NOMO-1 treated with DMSO at 0.1 percent for 48 hours (cell line): ENCODE results near the gene PARD6G.
"Not testable (repeated sequence)": the region's sequence is repeated elsewhere in the genome, so short reads cannot be mapped to it uniquely, and the experiment has no call there.

Experiments
- DNase-seq: peaks from one replicate; lab custom pipeline; 2025; ENCODE audit not compliant: unreplicated experiment; lab: John Stamatoyannopoulos, UW

The PARD6G gene

DNA sequence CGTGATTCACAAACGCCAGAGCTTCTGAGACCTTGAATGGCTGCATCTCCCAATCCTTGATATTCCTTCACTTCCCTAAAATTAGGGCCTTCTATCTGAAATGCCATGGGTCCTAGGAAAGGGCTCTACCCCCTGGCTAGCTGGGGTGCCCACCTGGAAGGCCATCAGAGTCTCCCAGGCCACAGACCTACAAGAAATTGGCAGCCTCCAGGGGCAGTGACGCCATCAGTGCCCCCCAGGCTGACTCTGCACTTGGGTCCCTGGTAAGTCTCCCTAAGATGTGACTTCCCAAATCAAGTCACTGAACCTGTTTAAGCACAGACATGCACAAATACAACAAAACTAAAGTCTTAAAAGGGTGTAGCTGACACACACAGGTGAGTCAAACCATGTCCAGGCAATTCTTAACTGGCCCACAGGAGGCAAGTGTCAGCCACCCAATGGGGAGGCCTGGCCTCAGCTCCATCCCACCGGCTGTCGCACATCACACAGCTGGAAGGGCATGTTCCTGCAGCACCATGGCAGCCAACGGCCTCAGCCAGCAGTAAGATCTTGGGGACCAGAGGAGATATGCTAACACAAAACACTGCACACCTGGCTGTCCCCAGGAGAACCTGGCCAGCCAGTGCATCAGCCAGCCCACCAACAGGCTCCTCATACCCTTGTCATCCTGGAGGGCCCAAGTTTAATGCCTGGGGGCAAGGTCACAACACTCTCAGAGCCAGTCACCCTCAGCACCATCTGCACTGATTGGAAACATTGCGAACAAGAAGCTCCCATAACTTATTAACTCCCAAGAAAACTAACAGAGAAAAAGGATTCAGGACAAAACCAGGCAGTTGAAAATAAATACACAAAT lies 5.2 kb downstream of the PARD6G start:
- DNase-seq, result no peak

DNA sequence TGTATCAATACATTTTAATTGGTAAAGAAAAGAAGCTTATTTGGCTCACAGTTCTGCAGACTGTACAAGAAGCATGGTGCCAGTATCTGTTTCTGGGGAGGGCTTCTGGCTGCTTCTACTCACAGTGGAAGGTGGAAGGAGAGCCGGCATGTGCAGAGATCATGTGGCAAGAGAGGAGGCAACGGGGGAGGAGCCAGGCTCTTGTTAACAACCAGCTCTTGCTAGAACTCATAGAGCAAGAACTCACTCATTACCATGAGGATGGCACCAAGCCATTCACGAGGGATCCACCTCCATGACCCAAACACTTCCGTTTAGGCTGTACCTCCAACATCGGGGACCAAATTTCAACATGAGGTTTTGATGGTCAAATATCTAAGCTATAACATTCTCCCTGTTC lies 7.5 kb downstream of the PARD6G start:
- DNase-seq, result no peak

DNA sequence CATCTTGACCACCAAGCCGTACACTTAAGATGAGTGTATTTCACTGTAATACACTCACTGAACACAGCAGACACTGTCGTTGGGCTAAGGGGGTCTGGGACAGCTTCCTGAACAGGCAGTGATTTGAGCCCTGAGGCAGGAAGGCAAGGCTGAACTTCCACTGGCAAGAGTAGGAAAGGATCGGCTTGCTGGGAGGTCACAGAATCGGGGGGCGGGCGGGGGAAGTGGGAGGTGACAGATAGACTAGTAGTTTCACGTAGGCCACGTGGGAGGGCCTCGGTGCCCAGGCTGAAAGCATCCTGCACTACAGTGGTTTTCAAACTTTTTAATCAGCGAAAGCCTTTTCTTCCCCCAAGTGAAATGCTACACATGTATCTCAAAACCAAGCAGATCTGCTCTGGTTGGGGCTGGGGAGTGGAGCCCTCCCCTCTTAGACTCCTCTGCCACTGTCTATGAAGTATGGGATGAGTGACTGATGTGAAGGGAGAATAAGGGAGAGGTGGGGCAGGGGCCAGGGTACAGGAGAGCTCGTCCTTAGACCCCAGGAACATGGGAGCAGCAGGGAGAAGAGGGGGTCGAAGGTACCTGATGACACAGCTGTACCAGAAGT lies 8.6 kb downstream of the PARD6G start:
- no peak for DNase-seq

DNA sequence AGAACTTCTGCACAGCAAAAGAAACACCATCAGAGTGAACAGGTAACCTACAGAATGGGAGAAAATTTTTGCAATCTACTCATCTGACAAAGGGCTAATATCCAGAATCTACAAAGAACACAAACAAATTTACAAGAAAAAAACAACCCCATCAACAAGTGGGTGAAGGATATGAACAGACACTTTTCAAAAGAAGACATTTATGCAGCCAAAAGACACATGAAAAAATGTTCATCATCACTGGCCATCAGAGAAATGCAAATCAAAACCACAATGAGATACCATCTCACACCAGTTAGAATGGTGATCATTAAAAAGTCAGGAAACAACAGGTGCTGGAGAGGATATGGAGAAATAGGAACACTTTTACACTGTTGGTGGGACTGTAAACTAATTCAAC lies 9.8 kb downstream of the PARD6G start:
- not testable (repeated sequence) for DNase-seq

DNA sequence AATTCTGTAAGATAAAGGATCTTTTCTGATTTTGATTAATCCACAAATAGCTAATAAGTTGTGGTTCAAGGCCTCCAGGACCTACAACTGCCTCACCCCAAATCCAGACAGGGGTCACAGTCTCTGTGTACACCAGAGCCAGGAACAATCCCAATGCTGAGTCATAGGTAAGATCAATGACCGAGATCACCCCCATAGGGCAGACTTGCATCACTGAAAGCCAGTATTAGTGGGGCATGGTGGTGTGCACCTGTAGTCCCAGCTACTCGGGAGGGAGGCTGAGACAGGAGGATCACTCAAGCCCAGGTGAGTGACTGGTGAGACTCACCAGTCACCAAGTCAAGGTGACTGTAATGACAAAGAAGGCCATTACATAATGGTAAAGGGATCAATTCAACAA lies 12.9 kb downstream of the PARD6G start:
- DNase-seq, result no peak

DNA sequence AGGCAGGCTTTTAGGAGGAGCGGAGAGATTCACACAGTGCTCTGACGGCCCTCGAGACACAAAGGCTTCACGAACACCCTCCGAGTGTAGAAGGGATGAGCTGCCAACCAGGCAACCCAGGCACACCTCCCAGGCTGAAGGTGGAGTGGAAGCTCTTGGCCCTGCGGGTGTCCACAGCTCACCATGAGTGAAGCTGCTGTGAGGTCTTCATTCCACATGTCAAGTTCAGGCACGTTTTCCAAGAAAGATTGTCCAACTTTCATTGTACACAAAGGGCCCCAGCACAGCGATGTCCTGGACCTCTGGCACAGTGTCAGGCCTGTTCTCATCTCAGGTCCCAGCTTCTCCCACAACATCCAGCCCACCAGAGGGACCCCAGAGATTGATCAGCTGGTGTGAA lies 13.4 kb downstream of the PARD6G start:
- no peak for DNase-seq

DNA sequence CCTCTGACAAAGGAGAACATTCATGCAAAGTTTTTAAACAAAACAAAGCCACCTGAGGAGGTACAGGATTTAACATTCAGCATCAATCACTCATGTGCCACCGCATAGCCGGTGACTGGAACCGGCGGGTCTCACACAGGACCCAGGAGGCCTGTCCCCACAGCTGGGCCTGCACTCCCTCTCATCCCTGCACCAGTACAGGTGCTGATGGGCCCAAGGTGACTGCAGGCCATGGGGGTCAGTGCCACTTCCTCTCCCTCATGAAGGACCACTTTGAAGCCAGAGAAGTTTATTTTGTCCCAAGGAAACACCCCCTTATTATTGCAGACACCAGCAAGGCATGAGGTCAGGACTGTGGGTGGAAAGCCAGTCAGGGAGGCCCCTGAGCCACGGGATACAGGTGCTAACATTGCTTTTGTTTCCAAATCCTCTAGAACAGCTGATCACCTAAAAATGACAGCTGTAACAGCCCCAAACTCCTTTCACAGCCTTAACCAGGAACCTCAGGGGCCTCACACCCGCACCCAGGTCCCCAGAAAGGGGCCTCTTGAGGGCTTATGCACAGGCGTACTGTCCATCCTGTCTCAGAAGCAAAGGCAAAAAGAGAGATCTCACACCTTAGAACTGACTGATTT lies 14.0 kb downstream of the PARD6G start:
- DNase-seq, result no peak

DNA sequence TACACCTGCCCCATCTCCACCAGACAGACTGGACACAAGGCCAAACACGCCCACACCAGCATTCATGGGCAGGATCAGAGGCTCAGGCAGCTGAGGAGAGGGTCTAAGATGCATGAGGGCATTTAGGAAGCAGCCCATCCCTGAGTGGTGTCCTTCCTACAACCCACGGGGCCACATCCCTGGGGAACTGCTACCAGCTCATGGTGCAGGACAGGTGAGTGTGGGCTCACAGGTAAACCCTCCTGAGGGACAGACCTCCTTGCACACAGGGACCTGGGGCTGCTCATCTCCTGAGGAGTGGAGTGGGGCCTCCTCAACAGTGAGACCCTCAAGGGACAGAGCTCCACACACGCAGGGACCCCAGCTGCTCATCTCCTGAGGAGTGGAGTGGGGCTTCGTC lies 14.6 kb downstream of the PARD6G start:
- no peak for DNase-seq

DNA sequence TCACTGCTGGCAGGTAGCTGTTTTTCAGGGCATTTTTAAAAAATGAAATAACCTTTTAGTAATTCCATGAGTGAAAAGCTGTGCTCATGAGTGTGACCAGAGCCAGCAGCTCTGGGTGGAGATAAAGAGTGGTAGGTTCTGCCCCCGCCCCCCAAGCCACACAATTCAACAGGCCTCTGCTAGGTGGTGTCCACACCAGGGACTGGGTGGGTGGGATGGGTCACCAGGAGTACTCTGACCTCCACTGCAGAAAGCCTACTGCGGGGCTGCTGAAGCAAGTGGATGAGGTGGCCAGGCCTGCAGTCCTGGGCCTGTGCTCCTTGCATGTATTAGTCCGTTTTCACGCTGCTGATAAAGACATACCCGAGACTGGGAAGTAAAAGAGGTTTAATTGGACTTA lies 15.3 kb downstream of the PARD6G start:
- DNase-seq, result no peak

DNA sequence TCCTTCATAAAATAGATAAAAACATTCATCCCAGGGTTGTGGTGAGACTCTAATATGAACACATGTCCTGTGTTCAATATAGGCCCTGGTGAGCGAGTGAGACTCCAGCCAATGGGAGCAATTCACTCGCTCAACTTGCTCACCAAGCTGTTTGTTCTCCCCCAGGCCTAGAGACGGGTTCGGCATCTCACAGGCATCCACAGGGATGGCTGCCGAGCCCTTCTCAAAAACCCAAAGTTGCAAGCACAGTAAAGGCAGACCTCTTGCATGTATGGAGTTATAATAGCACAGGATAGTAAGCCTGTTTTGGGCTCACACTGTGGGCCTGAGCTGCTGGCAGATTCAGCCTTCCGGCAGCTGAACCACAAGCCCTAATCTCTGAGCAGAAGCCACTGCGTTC lies 15.7 kb downstream of the PARD6G start:
- DNase-seq, result no peak

DNA sequence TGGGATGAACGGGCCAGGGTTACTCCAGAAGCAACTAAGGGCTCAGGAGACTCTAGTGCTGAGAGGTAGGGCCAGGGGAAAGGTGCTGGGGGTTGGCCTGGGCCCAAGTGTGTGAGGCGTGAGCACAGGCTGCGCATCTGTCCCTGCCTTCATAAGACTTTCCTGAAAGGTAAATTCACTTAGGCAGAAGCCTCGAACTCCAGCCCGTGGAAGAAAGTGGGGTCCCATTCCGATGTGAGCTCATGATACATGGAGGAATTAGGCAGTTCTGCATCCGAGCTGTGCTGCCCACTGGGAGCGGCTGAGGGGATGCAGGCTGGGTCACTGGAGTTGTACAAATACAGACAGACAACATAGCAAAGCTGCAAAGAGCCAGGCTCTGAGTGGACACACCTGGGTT lies 16.2 kb downstream of the PARD6G start:
- no peak for DNase-seq

DNA sequence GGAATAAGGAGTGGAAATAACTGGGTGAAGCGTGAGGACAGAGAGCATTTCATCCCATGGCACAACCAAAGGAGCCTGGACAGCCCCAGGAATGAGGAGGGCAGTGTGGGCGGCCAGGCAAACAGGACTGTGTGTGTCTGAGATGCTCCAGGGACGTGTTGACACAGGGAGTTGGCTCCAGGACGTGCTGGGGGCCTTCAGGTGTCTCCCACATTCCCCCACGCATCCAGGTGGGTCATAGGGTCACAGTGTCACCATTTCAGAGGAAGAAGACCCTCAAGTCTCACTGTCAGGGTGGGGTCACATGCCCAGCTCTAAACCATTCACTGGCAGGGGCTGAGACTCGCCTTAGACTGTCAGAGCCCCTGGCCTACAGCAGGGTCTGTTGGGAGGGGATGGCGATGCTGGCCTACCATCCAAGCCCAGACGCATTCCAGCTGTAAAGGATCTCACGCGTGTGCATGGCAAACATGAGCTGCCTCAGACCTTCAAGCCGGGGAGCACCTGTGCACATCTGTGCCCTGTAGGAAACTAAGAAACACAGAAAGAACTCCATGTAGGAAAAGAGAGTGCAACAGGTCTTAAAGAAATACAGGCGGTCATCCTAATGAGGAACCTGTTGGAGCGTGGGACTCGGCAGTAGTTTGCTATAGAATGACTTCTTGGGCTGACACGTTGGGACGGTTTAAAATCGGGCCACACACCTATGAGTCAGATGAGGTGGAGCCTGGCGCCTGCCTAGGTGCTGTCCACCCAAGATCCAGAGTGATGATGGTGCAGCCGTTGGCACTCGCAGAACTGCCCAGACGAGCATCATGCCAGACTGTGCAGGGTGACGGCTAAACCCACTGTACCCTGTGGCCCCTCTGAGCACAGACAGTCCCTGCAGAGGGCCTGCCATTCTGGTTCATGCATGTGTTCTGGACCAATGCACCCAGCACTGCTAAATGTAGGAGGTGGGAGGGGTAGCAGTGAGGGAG lies 17.3 kb downstream of the PARD6G start:
- no peak for DNase-seq

DNA sequence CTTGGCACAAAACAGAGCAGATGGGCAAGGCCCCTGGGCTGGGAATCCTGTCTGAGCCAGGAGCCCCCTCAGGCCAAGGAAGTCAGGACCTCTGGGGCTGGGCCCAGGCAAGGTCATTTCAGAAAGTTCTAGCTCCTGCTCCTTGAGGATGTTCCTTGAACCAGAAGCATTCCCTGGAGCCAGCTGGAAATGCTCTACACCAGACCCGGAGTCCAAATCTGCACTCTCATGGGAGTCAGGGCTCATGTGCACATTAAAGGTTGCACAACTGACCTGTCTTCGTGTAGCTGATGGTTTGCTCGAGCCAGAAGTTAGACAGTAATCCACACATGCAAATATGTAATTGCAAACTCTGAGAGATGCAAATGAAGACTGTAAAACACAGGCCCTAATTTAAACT lies 18.0 kb downstream of the PARD6G start:
- no peak for DNase-seq

DNA sequence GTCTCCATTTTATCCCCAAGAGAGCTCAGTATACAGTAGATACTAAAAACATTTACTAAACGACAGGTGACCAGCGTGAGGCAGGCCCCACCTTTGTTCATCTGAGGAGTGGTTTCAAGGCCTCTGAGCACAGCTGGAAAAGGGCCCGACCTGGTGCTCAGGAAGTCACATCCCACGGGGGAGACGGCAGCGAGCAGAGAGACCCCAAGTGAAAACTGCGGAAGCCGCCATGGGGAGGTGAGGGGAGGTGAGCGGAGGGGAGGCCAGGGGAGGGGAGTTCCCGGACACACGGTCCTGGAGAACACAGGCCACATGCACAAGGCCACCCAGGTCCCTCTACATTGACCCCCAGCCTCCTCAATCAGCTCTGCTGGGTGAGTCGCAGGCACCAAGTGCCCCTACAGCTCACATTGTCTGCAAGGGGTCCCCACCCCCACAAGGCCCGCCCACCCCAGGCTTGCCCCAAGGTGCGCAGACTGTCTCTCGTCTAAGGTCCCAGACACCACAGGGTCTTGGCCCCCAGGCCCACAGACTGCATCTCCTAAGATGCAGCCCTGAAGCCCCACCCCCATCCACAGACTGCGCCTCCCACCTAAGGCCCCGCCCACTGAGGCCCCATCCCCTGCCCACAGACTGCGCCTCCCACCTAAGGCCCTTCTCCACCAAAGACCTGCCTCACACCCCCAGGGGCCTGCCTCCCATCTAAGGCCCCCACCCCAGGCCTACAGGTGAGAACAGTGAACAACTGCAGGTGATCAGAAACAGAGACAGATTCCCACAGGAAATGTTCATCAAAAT lies 19.1 kb downstream of the PARD6G start:
- no peak for DNase-seq

DNA sequence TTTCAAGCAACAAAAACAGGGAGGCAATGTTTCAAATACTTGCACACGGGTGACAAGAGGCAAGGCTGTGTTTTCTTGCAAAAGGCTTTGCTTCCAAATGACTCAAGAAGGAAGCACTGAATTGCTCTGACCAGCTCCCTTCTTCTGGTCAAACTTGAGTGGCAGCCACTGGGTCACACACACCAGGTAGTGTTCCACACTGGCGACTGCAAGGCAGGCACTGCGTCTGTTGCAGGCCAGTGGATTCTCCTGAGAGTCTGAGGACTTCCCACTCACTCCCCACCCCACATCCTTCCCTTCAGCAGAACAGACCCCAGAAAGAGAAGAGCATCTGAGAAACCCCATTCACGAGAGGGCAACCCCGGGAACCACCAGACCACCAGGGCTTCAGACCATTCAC lies 19.8 kb downstream of the PARD6G start:
- no peak for DNase-seq

DNA sequence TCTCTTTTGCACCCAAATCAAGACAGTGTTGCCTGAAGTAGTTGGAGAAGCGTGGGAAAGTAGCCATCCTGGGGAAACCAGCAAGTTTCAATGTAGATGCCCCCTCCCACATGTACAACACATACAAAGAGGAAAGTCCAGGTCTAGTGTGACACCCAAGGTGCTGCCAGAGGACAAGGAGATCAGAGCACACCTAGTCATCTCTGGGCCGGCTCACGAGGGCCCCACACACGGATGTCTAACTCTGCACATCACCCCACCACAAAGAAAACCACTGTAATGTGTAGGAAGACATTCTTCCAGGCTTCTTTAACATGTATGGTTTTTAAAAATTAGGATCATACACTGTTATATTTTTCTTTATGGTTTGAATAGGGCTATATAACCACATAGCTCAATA lies 21.6 kb downstream of the PARD6G start:
- DNase-seq, result no peak

DNA sequence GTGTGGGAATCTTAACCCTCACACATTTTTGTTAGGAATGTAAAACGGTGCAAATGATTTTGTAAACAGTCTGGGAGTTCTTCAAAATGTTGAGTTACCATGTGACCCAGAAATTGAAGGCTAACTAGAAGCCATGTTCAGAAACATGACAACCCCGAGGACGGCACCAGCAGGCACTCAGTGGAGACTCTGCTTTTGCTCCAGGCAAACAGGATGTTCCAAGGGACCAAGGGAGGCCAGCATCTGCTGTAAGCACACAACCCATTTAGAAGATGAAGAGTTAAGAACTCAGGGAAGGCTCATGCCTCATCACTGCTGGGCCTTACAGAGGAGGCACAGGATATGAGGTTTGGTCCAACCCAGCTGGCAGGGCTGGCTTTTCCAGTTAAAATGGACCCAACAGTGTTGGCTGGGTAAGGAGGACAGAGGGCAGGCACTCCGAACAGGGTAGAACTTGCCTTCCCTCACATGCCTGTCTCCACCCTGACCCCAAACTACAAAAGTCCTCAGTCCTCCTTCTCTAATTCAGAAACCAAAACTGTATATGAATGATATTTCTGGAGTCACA lies 23.6 kb downstream of the PARD6G start:
- no peak for DNase-seq

DNA sequence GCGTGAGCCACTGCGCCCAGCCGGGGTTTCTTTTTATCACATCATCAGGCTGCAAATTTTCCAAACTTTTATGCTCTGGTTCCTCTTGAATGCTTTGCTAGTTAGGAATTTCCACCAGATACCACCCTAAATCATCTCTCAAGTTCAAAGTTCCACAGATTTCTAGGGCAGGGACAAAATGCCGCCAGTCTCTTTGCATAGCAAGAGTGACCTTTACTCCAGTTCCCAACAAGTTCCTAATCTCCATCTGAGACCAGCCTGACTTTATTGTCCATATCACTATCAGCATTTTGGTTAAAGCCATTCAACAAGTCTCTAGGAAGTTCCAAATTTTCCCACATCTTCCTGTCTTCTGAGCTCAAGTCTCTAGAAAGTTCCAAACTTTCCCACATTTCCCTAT lies 27.8 kb downstream of the PARD6G start:
- not testable (repeated sequence) for DNase-seq

DNA sequence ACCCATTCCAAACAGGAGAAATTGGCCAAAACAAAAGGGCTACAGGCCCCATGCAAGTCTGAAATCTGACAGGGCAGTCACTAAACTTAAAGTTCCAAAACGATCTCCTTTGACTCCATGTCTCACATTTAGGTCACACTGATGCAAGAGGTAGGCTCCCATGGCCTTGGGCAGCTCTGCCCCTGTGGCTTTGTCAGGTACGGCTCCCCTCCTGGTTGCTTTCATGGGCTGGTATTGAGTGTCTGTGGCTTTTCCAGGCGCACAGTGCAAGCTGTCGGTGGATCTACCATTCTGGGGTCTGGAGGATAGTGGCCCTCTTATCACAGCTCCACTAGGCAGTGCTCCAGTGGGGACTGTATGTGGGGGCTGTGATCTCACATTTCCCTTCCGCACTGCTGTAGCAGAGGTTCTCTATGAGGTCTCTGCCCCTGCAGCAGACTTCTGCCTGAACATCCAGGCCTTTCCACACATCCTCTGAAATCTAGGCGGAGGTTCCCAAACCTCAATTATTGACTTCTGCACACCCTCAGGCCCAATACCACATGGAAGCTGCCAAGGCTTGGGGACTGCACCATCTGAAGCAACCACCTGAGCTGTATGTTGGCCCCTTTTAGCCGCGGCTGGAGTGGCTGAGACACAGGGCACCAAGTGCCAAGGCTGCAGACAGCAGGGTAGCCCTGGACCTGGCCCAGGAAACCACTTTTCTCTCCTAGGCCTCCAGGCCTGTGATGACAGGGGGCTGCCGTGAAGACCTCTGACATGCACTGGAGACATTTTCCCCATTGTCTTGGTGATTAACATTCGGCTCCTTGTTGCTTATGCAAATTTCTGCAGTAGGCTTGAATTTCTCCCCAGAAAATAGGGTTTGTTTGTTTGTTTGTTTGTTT lies 28.7 kb downstream of the PARD6G start:
- DNase-seq, result no peak
